Large intestine (tissue), 3 donors: Measurements from ENCODE around the gene SSBP3. TPM values are rescaled to one million over a fixed set of nuclear protein-coding genes. Genes with fewer than 3 reads are reported as not detected.

Source experiments
- DNase-seq, 2 donors: peaks; one replicate each; pipeline versions ENCODE4 v3.0.0 to v3.0.0-alpha.2; 2013
- H3K27ac ChIP-seq: one replicate; pipeline ENCODE4 v1.5.1; 2013; ENCODE audit warnings: low read length
- H3K27me3 ChIP-seq: 2 replicates; pipeline ENCODE4 v1.6.1; 2013; ENCODE audit warnings: low read length; ENCODE audit not compliant: control insufficient read depth, insufficient read depth
- H3K36me3 ChIP-seq: 2 replicates; pipeline ENCODE4 v1.6.1; 2013; ENCODE audit warnings: low read length; ENCODE audit not compliant: control insufficient read depth, insufficient read depth
- H3K4me1 ChIP-seq: one replicate; pipeline ENCODE4 v1.6.1; 2013; ENCODE audit warnings: low read length; ENCODE audit not compliant: control insufficient read depth, insufficient read depth
- H3K4me3 ChIP-seq: one replicate; pipeline ENCODE4 v1.5.1; 2013; ENCODE audit warnings: low read length
- H3K9me3 ChIP-seq: one replicate; pipeline ENCODE4 v1.6.1; 2013; ENCODE audit warnings: mild to moderate bottlenecking, low read depth, low read length, moderate library complexity; ENCODE audit not compliant: control insufficient read depth
- WGBS: methylation state at CpG from one replicate; pipeline ENCODE4 v1.1.5; 2013; ENCODE audit warnings: low lambda C conversion rate; ENCODE audit not compliant: insufficient coverage; 5-methylcytosine and 5-hydroxymethylcytosine counted together
- polyA plus RNA-seq: library from polyadenylated mRNA; unstranded; fragments of 120-200 nt; gene quantifications from one replicate; pipeline ENCODE4 v1.2.1, GENCODE V29; 2013

Gene SSBP3
- polyA plus RNA-seq, 1 donor = 48.2 TPM

DNA sequence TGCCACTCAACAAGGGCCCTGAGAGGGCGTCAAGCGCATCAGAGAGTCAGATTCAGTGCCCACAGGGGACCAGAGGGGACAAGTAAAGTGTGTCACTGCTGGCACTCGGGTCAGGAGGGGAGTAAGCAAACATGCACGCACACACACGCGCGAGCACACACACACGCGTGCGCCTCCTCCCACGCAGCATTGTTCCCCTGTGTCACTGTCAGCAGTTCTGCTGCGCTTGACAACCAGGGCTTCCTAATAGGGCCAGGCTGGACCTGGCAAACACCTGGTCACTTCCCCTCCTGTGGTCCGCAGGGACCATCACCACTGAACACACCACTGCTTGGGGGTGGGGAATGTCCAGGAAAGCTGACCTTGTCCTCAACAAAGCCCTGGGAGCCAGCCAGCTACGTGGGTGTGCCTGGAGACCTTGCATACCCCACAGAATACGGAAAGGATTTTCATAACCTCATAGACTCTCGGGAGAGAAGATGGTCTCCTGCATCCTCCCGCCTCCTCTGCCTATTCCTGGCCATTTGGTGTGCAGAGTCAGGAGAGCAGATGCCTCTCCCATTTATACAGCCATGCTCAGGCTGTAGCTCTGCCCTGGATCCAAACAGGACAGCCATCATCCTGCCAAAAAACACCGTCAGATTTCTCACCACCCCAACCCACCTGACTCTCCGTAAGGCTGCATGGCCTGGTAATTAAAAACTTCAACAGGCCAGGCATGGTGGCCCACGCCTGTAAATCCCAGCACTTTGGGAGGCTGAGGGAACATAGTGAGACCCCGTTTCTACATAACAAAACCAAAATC, 73.2 kb downstream of the SSBP3 start:
- Histone ChIP-seq H3K4me3 (no peak overlapping the region), H3K4me1 (peaks cover 31% of the 10 kb centered on the region), H3K27ac (no peak overlapping the region), H3K36me3 (no peaks in the 10 kb centered on the region), H3K27me3 (no peaks in the 10 kb centered on the region), H3K9me3 (no peaks in the 10 kb centered on the region)
- WGBS = no CpG with 5 or more reads among the region's 21 CpGs
- no peak for DNase-seq

DNA sequence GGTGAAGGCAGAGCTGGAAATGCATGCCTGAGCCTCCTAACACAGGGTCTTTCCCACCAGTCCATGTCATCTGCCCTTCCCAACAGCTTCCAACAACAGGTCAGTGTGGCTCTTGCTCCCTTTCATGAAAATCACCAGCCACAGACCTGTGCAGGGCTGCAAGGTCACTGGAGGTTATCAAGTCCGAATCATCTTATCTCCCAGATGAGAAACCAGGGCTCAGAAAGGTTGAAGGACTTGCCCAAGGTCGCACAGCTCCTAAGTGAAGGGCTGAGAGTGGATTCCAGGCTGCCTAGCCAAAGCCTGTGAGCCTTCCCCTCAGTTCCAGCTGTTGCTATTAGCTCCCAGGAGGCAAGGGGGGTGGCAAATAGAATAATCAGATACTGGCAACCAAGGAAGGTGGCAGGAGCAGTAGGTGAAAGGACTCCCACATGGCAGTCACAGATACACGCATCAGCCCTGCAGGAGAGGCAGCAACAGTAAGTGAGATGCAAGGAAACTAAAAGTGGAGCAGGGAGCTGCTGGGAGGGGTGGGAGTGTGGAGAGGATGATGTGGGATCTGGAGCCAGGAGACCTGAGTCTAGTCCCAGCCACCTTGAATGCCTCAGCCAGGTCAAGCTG, 74.2 kb downstream of the SSBP3 start:
- no peaks in the 10 kb centered on the region for H3K9me3 ChIP-seq
- no peaks in the 10 kb centered on the region for H3K36me3 ChIP-seq
- H3K4me3 ChIP-seq = no peak overlapping the region
- no CpG with 5 or more reads among the region's 3 CpGs for WGBS
- no peak for DNase-seq
- no peak overlapping the region for H3K27ac ChIP-seq
- H3K27me3 ChIP-seq = no peaks in the 10 kb centered on the region
- H3K4me1 ChIP-seq = peaks cover 35% of the 10 kb centered on the region

GRCh38 chr1:54331091-54331772, 75.0 kb downstream of the SSBP3 start:
- Histone ChIP-seq H3K27ac (no peak overlapping the region), H3K36me3 (no peaks in the 10 kb centered on the region), H3K27me3 (no peaks in the 10 kb centered on the region), H3K4me3 (no peak overlapping the region), H3K9me3 (no peaks in the 10 kb centered on the region), H3K4me1 (peaks cover 40% of the 10 kb centered on the region)
- no CpG with 5 or more reads among the region's 12 CpGs for WGBS
- DNase-seq = no peak

GRCh38 chr1:54329312-54330003, 76.7 kb downstream of the SSBP3 start:
- no CpG with 5 or more reads among the region's 5 CpGs for WGBS
- DNase-seq = no peak
- Histone ChIP-seq H3K4me3 (no peak overlapping the region), H3K27ac (no peak overlapping the region), H3K9me3 (no peaks in the 10 kb centered on the region), H3K27me3 (no peaks in the 10 kb centered on the region), H3K36me3 (no peaks in the 10 kb centered on the region), H3K4me1 (peaks cover 36% of the 10 kb centered on the region)

GRCh38 chr1:54328066-54328636, 78.0 kb downstream of the SSBP3 start:
- H3K27me3 ChIP-seq = no peaks in the 10 kb centered on the region
- H3K9me3 ChIP-seq = no peaks in the 10 kb centered on the region
- H3K27ac ChIP-seq = peak overlapping the region; percentile 14
- no CpG with 5 or more reads among the region's 12 CpGs for WGBS
- no peak overlapping the region for H3K4me3 ChIP-seq
- peaks cover 49% of the 10 kb centered on the region for H3K4me1 ChIP-seq
- DNase-seq = no peak
- H3K36me3 ChIP-seq = no peaks in the 10 kb centered on the region

DNA sequence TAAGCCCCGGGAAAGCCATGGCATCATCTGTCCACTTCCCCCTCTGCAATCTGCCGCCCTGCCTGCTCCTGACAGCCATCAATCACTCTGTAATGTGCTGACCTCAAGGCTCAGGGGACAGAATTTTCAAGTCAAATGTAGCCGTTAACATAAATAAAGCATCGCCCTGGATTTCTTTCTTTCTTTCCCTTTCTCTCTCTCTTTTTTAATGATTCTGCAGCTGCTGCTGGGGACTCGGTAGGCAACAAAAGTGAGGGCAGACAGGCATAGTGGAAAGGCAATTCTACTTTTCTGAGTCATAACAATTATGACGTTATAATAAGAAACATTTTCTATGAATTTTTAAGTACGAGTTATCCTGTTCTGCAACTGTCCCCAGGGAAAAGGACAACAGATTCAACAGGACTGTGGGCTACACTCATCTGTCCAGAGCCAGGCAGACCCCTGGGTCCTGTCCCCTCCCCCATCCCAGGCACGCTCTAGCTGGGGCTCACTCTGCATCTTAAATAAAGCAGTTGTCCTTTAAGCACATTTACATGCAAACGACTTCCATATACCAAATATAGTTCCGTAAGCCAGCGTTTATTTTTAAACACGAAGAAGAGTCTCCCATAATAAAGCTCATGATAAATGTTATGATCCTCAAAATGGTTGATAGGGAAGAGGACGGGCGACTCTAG, 78.7 kb downstream of the SSBP3 start:
- H3K4me3 ChIP-seq = no peak overlapping the region
- H3K27ac ChIP-seq = peak overlapping the region; percentile 50
- 67% methylated on average over 3 of the region's 14 CpGs for WGBS
- H3K27me3 ChIP-seq = no peaks in the 10 kb centered on the region
- no peaks in the 10 kb centered on the region for H3K36me3 ChIP-seq
- DNase-seq = no peak
- H3K4me1 ChIP-seq = peaks cover 55% of the 10 kb centered on the region
- H3K9me3 ChIP-seq = no peaks in the 10 kb centered on the region

GRCh38 chr1:54326543-54327385, 79.4 kb downstream of the SSBP3 start:
- H3K27me3 ChIP-seq = no peaks in the 10 kb centered on the region
- no peaks in the 10 kb centered on the region for H3K36me3 ChIP-seq
- peak overlapping the region; percentile 50 for H3K27ac ChIP-seq
- DNase-seq = no peak
- no peaks in the 10 kb centered on the region for H3K9me3 ChIP-seq
- H3K4me1 ChIP-seq = peaks cover 59% of the 10 kb centered on the region
- no peak overlapping the region for H3K4me3 ChIP-seq
- WGBS = 40% methylated on average over 1 of the region's 12 CpGs

DNA sequence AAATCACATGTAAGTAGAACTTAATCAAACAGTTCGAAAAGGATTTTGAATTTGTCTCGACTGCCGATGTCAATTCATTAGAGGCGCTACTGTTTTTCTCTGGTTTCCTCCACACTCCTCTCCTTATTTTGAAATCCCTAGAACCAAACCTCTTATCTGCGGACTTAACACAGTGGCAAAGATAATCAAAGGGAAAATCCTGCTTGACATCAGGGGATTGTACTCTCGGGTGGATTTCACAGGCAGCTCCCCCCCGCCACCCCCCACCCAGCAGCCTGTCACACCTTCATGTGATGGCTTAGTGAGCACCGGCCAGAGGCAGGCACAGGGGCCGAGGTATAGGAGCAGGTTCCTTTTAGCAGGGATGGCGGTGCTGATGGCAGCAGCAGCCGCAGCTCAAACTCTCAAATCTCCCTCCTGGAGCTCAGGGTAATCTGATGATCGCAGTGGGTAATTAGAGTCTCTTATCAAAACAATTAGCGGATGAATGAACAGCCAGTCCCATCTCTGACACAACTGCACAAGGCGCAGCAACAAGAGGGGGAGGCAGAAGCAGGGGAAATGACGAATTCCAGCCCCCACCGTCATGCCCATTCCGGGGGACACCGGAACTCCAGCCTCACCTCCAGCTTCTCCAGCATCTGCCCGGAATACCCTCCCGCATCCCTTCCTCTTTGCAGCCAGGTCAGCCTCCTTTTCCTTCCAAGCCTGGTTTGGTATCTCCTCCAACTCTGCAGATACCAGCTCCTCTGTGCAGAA, 80.3 kb downstream of the SSBP3 start:
- H3K27ac ChIP-seq = peak overlapping the region; percentile 50
- H3K9me3 ChIP-seq = no peaks in the 10 kb centered on the region
- H3K27me3 ChIP-seq = no peaks in the 10 kb centered on the region
- no peak overlapping the region for H3K4me3 ChIP-seq
- no peaks in the 10 kb centered on the region for H3K36me3 ChIP-seq
- WGBS = 100% methylated on average over 2 of the region's 20 CpGs
- DNase-seq = no peak
- H3K4me1 ChIP-seq = peaks cover 59% of the 10 kb centered on the region

DNA sequence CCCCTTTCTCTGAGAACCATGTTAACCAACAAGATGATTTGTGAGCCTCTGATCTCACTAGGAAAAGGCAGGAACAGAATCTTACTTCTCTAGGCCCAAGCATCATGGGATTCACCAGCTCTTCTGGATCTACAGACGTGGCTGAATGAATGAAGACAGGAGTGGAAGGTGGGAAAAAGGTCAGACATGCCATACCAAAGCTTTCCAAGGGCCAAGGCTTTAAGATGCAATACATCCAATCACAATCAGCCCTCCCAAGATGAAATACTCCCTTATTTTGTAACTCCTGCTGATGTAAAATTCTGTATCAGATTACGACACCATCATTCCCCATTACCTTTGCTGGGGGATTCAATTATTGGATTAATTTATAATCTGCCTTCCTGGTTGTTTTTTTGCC, 80.9 kb downstream of the SSBP3 start:
- Histone ChIP-seq H3K9me3 (no peaks in the 10 kb centered on the region), H3K27ac (peak overlapping the region; percentile 50), H3K27me3 (no peaks in the 10 kb centered on the region), H3K4me1 (peaks cover 58% of the 10 kb centered on the region), H3K36me3 (no peaks in the 10 kb centered on the region), H3K4me3 (no peak overlapping the region)
- no peak for DNase-seq
- no CpG with 5 or more reads among the region's 2 CpGs for WGBS
